ENCODE results near the gene HACL1. TPM values are rescaled to one million over a fixed set of nuclear protein-coding genes. Genes with fewer than 3 reads are reported as not detected.
A peak's percentile ranks its signal among the peaks of the same experiment; 100 is the strongest.

The HACL1 gene
- total and polyA plus RNA-seq, 2 donors (not counting 3 experiments of a cell fraction or from before 2014, with no cell fraction given), result 16.5 to 27.4 TPM

DNA sequence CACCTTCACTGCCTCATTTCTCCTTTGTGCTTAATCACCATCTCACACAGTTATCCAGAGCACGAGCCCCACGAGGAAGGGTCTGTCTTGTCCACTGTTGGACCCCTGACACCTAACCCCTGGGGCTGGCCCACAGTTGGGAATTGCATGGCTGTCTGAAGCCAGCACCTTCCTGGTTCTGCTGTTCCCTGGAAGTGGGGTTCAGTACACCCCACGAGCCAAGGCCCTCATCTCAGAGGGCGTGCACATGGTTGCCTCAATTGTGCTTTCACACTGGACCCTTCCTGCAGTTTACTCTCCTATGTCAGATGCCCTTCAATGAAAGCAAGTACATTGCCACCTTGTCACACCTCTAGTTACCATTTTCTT is 30.8 kb upstream of the HACL1 start:
- Histone ChIP-seq H3K36me3 (ENCODE audit: control insufficient read depth in 2 of 2, extremely low read depth in 1 of 2, insufficient read depth in 2 of 2, low read length in 2 of 2) (no peaks in the 10 kb centered on the region), H3K9ac (replicated peaks; ENCODE audit: extremely low read depth, insufficient read depth, low read length) (peak overlapping the region; percentile 96), H3K9me3 (replicated peaks; ENCODE audit: control insufficient read depth, insufficient read depth, low read length) (no peaks in the 10 kb centered on the region), H2AFZ (ENCODE audit: low read depth, low read length) (no peak overlapping the region), H3K79me2 (ENCODE audit: control insufficient read depth, insufficient read depth, low read length) (no peaks in the 10 kb centered on the region), H3K4me1 (ENCODE audit: control insufficient read depth, extremely low read depth, insufficient read depth, low read length) (peaks cover 67% of the 10 kb centered on the region), H3K4me3 (replicated peaks in 1 of 3; ENCODE audit: insufficient read depth in 1 of 3, low read depth in 1 of 3, low read length in 3 of 3) (no peak overlapping the region), H3K4me2 (ENCODE audit: insufficient read depth, low read length) (no peak overlapping the region), H3K27ac (ENCODE audit: insufficient read depth, low read depth, low read length) (peak overlapping the region; percentile 100), H3K27me3 (ENCODE audit: control insufficient read depth in 2 of 2, insufficient read depth in 2 of 2, low read length in 2 of 2) (no peaks in the 10 kb centered on the region), H4K20me1 (replicated peaks; ENCODE audit: control insufficient read depth, extremely low read depth, insufficient read depth, low read length) (no peaks in the 10 kb centered on the region), H3K9me1 (replicated peaks; ENCODE audit: control insufficient read depth, extremely low read depth, insufficient read depth, low read length) (no peaks in the 10 kb centered on the region)
- no TSS peak for BruUV-seq (replicated peaks)
- DNase-seq (ENCODE audit: low read depth, low spot score), result no peak
- POLR2A ChIA-PET, result no interaction called here
- dilution Hi-C loops (cut with MboI; ENCODE audit: extremely low pct_ligation_motif_present, low sequenced_read_pairs), result loop anchor here (25.0 kb wide), 1 partner anchor 430 kb away; no protein-coding TSS in a partner anchor
- intact Hi-C loops (cut with micrococcal nuclease), result loop anchor here (10.0 kb wide), 1 partner anchor 337 kb away; no protein-coding TSS in a partner anchor
- CTCF ChIA-PET, result interaction anchor here (2.4 kb wide), 1 partner anchor 19 kb away, joined by 11 read pairs; no protein-coding TSS in a partner anchor
- no peak for FAIRE-seq
- TF ChIP-seq JUN (IDR thresholded peaks at IDR 0.05; ENCODE audit: borderline replicate concordance, insufficient read depth, insufficient read length, low read depth) (no peak), MYC (IDR thresholded peaks at IDR 0.05; ENCODE audit: low read depth, low read length) (no peak), CTCF (IDR thresholded peaks at IDR 0.05; ENCODE audit: extremely low read depth in 1 of 2, insufficient read depth in 1 of 2, low read depth in 1 of 2, low read length in 2 of 2) (no peak), EZH2 (IDR thresholded peaks at IDR 0.05; ENCODE audit: borderline replicate concordance, low read depth, low read length, severe bottlenecking) (no peak), POLR2A (IDR thresholded peaks at IDR 0.05; ENCODE audit: low read depth, low read length) (no peak), POLR2AphosphoS5 (IDR thresholded peaks at IDR 0.05; ENCODE audit: insufficient read depth, low read depth, low read length) (no peak), FOS (IDR thresholded peaks at IDR 0.05; ENCODE audit: borderline replicate concordance, insufficient read depth, low read length) (no peak), GATA2 (IDR thresholded peaks at IDR 0.05; ENCODE audit: insufficient read depth, insufficient read length, low read depth, low read length) (no peak)
- TF ChIP-seq, protein P1, sequence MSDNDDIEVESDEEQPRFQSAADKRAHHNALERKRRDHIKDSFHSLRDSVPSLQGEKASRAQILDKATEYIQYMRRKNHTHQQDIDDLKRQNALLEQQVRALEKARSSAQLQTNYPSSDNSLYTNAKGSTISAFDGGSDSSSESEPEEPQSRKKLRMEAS (IDR thresholded peaks at IDR 0.05; ENCODE audit: insufficient read depth, insufficient read length), result no peak
